HEK293 (cell line): ENCODE results near the gene FMN1.
A peak's percentile ranks its signal among the peaks of the same experiment; 100 is the strongest.

ENCODE experiments used
- CTCF ChIA-PET: fragments of 350-600 bp; formaldehyde crosslinking; extraction: SDS; loops from one replicate; lab custom pipeline; 2021; ENCODE audit warnings: antibody characterized with exemption; lab: Yijun Ruan, JAX
- POLR2A ChIA-PET: fragments of 300-600 bp; formaldehyde crosslinking; extraction: SDS; loops from one replicate; lab custom pipeline; 2020; ENCODE audit warnings: antibody characterized with exemption, inconsistent platforms; lab: Yijun Ruan, JAX
- H3K27ac ChIP-seq: fragments of 200-500 bp; sonication (Bioruptor generic); 2 replicates; pipeline ENCODE4 v1.5.1; 2014; ENCODE audit warnings: low read depth, low read length, control low read depth, inconsistent platforms; ENCODE audit errors: extremely low read depth
- H3K36me3 ChIP-seq, 2 experiments: fragments of 200-500 bp in 1 of 2; sonication (Bioruptor generic) in 1 of 2; 1 replicate in 1 of 2; 2 replicates in 1 of 2; pipeline ENCODE4 v1.5.1; 2014 to 2017; ENCODE audit warnings: inconsistent platforms in 2 of 2, low read length in 2 of 2; ENCODE audit not compliant: control insufficient read depth in 2 of 2, insufficient read depth in 1 of 2
- H3K4me1 ChIP-seq: fragments of 200-500 bp; sonication (Bioruptor generic); 2 replicates; pipeline ENCODE4 v1.5.1; 2014; ENCODE audit warnings: mild to moderate bottlenecking, low read length, inconsistent platforms; ENCODE audit not compliant: control insufficient read depth, insufficient read depth
- H3K4me3 ChIP-seq: 2 replicates; pipeline ENCODE4 v1.5.1; 2011; ENCODE audit warnings: low read depth, mild to moderate bottlenecking, control low read depth, low read length, moderate library complexity
- H3K9me3 ChIP-seq: fragments of 200-500 bp; sonication (Bioruptor generic); 2 replicates; pipeline ENCODE4 v1.5.1; 2014; ENCODE audit warnings: low read depth, low read length, inconsistent platforms; ENCODE audit not compliant: control insufficient read depth, insufficient read depth
- KLF1 ChIP-seq: fragments of 450-650 bp; formaldehyde crosslinking; IDR thresholded peaks from 2 replicates; pipeline ENCODE4 v1.5.1; 2016; ENCODE audit warnings: missing biosample characterization, missing genetic modification characterization
- KLF7 ChIP-seq: fragments of 450-650 bp; formaldehyde crosslinking; IDR thresholded peaks from 2 replicates; pipeline ENCODE4 v1.5.1; 2016; ENCODE audit warnings: missing biosample characterization, missing genetic modification characterization, borderline replicate concordance
- KLF8 ChIP-seq: fragments of 450-650 bp; formaldehyde crosslinking; IDR thresholded peaks from 2 replicates; pipeline ENCODE4 v1.5.1; 2016; ENCODE audit warnings: missing biosample characterization, missing genetic modification characterization
- KLF9 ChIP-seq: fragments of 450-650 bp; formaldehyde crosslinking; IDR thresholded peaks from 2 replicates; pipeline ENCODE4 v1.5.1; 2016; ENCODE audit warnings: missing biosample characterization, missing genetic modification characterization, low read depth
- MEIS1 ChIP-seq: sonication (generic); formaldehyde crosslinking; IDR thresholded peaks from 2 replicates; pipeline ENCODE4 v1.8.1; 2022; ENCODE audit warnings: missing genetic modification reagents, mild to moderate bottlenecking, borderline replicate concordance
- RBAK ChIP-seq: fragments of 450-650 bp; formaldehyde crosslinking; IDR thresholded peaks from 2 replicates; pipeline ENCODE4 v1.5.1; 2016; ENCODE audit warnings: missing biosample characterization, missing genetic modification characterization
- YY1 ChIP-seq: fragments of 450-650 bp; formaldehyde crosslinking; IDR thresholded peaks from 2 replicates; pipeline ENCODE4 v1.5.1; 2018; ENCODE audit warnings: missing biosample characterization, missing genetic modification characterization
- ZBTB20 ChIP-seq: fragments of 450-650 bp; formaldehyde crosslinking; IDR thresholded peaks from 2 replicates; pipeline ENCODE4 v1.5.1; 2016; ENCODE audit warnings: missing biosample characterization, missing genetic modification characterization
- ZBTB21 ChIP-seq: fragments of 450-650 bp; formaldehyde crosslinking; IDR thresholded peaks from 2 replicates; pipeline ENCODE4 v1.5.1; 2017; ENCODE audit warnings: missing biosample characterization, missing genetic modification characterization
- ZFP69B ChIP-seq: fragments of 450-650 bp; formaldehyde crosslinking; IDR thresholded peaks from 2 replicates; pipeline ENCODE4 v1.5.1; 2016; ENCODE audit warnings: missing biosample characterization, missing genetic modification characterization
- ZNF175 ChIP-seq: fragments of 450-650 bp; formaldehyde crosslinking; IDR thresholded peaks from 2 replicates; pipeline ENCODE4 v1.5.1; 2016; ENCODE audit warnings: missing biosample characterization, missing genetic modification characterization
- ZNF266 ChIP-seq: fragments of 450-650 bp; formaldehyde crosslinking; IDR thresholded peaks from 2 replicates; pipeline ENCODE4 v1.5.1; 2016; ENCODE audit warnings: missing biosample characterization, missing genetic modification characterization, low read depth
- ZNF366 ChIP-seq: fragments of 450-650 bp; formaldehyde crosslinking; conservative IDR thresholded peaks from 2 replicates; pipeline ENCODE4 v1.5.1; 2016; ENCODE audit warnings: missing biosample characterization, missing genetic modification characterization
- ZNF404 ChIP-seq: fragments of 450-650 bp; formaldehyde crosslinking; IDR thresholded peaks from 2 replicates; pipeline ENCODE4 v1.5.1; 2017; ENCODE audit warnings: missing biosample characterization, missing genetic modification characterization
- ZNF629 ChIP-seq: fragments of 450-650 bp; formaldehyde crosslinking; IDR thresholded peaks from 2 replicates; pipeline ENCODE4 v1.5.1; 2017; ENCODE audit warnings: missing biosample characterization, missing genetic modification characterization
- ZSCAN23 ChIP-seq: fragments of 450-650 bp; formaldehyde crosslinking; IDR thresholded peaks from 2 replicates; pipeline ENCODE4 v1.5.1; 2016; ENCODE audit warnings: missing biosample characterization, missing genetic modification characterization
- TF ChIP-seq, protein P1 (sequence below): fragments of 450-650 bp; IDR thresholded peaks from 2 replicates; pipeline ENCODE4 v1.5.1; 2018; ENCODE audit warnings: missing biosample characterization, missing genetic modification characterization
- TF ChIP-seq, protein P2 (sequence below): fragments of 450-650 bp; formaldehyde crosslinking; IDR thresholded peaks from 2 replicates; pipeline ENCODE4 v1.5.1; 2016; ENCODE audit warnings: missing biosample characterization, missing genetic modification characterization
- TF ChIP-seq, protein P3 (sequence below): fragments of 450-650 bp; formaldehyde crosslinking; IDR thresholded peaks from 2 replicates; pipeline ENCODE4 v1.5.1; 2017; ENCODE audit warnings: missing biosample characterization, missing genetic modification characterization
- TF ChIP-seq, protein P4 (sequence below): fragments of 450-650 bp; formaldehyde crosslinking; IDR thresholded peaks from 2 replicates; pipeline ENCODE4 v1.5.1; 2016; ENCODE audit warnings: missing biosample characterization, missing genetic modification characterization
- TF ChIP-seq, protein P5 (sequence below): fragments of 450-650 bp; formaldehyde crosslinking; IDR thresholded peaks from 2 replicates; pipeline ENCODE4 v1.5.1; 2017; ENCODE audit warnings: missing biosample characterization, missing genetic modification characterization

Gene FMN1

DNA sequence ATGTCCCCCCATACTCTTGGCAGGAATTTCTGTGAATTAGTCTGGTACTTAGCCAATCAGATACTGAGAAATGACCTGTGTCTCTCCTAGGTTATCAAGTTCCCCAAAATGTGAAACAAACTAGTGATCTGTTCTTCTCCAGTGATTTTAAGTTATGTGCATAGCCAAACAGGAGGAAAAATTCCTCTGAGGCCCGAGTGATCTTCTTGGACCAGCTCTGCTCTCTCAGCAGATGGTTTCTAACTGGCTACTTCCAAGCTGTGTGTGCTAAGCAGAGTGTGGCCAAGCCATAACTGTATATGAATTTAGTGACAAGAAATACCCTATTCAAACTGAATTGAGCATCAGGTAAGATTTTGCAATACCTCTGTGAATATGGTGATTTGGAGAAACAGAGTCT, 387.2 kb downstream of the FMN1 start:
- H3K36me3 ChIP-seq: no peaks in the 10 kb centered on the region
- no peak overlapping the region for H3K27ac ChIP-seq
- H3K4me1 ChIP-seq: peaks cover 2% of the 10 kb centered on the region; the same call in 1 of the 2 replicates
- ChIA-PET POLR2A (no interaction called here), CTCF (no interaction called here)
- H3K9me3 ChIP-seq: no peaks in the 10 kb centered on the region
- no peak for TF ChIP-seq RBAK (tag by site-specific recombination)
- TF ChIP-seq, protein P1, sequence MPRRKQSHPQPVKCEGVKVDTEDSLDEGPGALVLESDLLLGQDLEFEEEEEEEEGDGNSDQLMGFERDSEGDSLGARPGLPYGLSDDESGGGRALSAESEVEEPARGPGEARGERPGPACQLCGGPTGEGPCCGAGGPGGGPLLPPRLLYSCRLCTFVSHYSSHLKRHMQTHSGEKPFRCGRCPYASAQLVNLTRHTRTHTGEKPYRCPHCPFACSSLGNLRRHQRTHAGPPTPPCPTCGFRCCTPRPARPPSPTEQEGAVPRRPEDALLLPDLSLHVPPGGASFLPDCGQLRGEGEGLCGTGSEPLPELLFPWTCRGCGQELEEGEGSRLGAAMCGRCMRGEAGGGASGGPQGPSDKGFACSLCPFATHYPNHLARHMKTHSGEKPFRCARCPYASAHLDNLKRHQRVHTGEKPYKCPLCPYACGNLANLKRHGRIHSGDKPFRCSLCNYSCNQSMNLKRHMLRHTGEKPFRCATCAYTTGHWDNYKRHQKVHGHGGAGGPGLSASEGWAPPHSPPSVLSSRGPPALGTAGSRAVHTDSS (tag by site-specific recombination): no peak
- no peak for TF ChIP-seq KLF8 (tag by site-specific recombination)
- TF ChIP-seq ZSCAN23: no peak
- no peak for TF ChIP-seq KLF9 (tag by site-specific recombination)
- TF ChIP-seq KLF7: no peak
- TF ChIP-seq KLF1 (tag by site-specific recombination): no peak
- TF ChIP-seq, all 188 proteins: peak for 0
- H3K4me3 ChIP-seq: no peak overlapping the region

DNA sequence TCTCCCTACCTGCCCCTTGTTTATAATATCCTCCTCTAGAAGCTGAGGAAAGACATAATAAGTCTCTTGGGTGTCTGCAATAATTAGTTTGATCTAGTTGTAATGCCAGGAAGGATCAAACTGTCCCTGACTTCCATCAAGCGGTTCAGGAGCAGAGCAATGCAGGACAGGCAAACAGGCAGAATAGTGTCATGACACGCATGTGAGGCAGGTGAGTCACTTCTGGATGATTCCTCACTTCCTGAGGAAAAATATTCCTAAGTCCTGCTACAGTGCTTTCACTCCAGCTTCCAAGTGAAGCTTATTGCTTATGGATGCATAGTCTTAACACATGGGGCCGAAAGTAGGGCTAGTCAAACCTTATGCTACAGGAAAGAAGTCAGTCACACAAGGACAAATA, 390.9 kb downstream of the FMN1 start:
- Histone ChIP-seq H3K4me1 (peaks cover 8% of the 10 kb centered on the region), H3K27ac (no peak overlapping the region), H3K4me3 (no peak overlapping the region), H3K9me3 (no peaks in the 10 kb centered on the region), H3K36me3 (no peaks in the 10 kb centered on the region)
- ChIA-PET CTCF (no interaction called here), POLR2A (no interaction called here)
- TF ChIP-seq ZNF266 (tag by site-specific recombination) (no peak), ZNF404 (tag by site-specific recombination) (no peak)

DNA sequence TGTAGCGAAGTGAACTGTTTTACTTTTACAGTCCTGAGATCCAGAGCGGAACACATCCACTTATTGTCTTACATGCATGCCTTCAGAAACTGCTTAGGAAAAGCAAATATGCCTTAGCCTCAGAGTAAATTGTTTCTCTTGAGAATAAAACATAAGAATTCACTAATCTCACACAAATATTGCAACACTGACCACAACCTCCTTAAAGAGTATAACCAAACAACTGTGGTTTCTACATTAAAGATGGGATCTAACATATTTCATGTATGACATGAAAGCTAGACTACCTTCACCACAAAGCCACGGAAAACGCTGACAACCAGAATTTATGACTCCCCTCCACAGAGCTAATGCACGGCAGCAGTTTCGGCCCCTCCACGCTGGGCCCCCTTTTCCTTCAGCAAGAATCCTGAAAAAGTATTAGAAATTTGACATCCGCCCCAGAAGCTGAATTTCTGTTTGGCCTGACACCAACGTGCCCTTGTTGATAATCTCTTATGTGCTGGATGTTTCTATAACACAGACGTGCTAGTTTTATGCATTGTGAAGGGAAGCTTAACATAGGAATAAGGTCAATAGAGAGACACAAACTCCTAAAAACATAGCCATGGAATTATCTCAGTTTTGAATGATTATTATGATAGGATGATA, 392.1 kb downstream of the FMN1 start:
- H3K4me3 ChIP-seq: no peak overlapping the region
- no peaks in the 10 kb centered on the region for H3K9me3 ChIP-seq
- no peak overlapping the region for H3K27ac ChIP-seq
- peaks cover 8% of the 10 kb centered on the region for H3K4me1 ChIP-seq
- TF ChIP-seq ZFP69B (tag by site-specific recombination): 0 out of 2 replicates have a peak, but pooled peaks have one; percentile 41
- no peak for TF ChIP-seq YY1
- peak; percentile 91 for TF ChIP-seq ZBTB20 (tag by site-specific recombination)
- TF ChIP-seq, protein P2, sequence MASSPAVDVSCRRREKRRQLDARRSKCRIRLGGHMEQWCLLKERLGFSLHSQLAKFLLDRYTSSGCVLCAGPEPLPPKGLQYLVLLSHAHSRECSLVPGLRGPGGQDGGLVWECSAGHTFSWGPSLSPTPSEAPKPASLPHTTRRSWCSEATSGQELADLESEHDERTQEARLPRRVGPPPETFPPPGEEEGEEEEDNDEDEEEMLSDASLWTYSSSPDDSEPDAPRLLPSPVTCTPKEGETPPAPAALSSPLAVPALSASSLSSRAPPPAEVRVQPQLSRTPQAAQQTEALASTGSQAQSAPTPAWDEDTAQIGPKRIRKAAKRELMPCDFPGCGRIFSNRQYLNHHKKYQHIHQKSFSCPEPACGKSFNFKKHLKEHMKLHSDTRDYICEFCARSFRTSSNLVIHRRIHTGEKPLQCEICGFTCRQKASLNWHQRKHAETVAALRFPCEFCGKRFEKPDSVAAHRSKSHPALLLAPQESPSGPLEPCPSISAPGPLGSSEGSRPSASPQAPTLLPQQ: peak; percentile 71
- TF ChIP-seq, protein P3, sequence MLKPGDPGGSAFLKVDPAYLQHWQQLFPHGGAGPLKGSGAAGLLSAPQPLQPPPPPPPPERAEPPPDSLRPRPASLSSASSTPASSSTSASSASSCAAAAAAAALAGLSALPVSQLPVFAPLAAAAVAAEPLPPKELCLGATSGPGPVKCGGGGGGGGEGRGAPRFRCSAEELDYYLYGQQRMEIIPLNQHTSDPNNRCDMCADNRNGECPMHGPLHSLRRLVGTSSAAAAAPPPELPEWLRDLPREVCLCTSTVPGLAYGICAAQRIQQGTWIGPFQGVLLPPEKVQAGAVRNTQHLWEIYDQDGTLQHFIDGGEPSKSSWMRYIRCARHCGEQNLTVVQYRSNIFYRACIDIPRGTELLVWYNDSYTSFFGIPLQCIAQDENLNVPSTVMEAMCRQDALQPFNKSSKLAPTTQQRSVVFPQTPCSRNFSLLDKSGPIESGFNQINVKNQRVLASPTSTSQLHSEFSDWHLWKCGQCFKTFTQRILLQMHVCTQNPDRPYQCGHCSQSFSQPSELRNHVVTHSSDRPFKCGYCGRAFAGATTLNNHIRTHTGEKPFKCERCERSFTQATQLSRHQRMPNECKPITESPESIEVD (tag by site-specific recombination): peak; percentile 31; the same call in 1 of the 2 replicates
- TF ChIP-seq, protein P4, sequence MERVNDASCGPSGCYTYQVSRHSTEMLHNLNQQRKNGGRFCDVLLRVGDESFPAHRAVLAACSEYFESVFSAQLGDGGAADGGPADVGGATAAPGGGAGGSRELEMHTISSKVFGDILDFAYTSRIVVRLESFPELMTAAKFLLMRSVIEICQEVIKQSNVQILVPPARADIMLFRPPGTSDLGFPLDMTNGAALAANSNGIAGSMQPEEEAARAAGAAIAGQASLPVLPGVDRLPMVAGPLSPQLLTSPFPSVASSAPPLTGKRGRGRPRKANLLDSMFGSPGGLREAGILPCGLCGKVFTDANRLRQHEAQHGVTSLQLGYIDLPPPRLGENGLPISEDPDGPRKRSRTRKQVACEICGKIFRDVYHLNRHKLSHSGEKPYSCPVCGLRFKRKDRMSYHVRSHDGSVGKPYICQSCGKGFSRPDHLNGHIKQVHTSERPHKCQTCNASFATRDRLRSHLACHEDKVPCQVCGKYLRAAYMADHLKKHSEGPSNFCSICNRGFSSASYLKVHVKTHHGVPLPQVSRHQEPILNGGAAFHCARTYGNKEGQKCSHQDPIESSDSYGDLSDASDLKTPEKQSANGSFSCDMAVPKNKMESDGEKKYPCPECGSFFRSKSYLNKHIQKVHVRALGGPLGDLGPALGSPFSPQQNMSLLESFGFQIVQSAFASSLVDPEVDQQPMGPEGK (tag by site-specific recombination): no peak
- TF ChIP-seq ZSCAN23: no peak
- TF ChIP-seq MEIS1 (CRISPR knock-in tag): peak; percentile 36; the same call in 1 of the 2 replicates
- no peak for TF ChIP-seq ZNF175
- no peak for TF ChIP-seq ZNF629 (tag by site-specific recombination)
- 0 out of 2 replicates have a peak, but pooled peaks have one; percentile 30 for TF ChIP-seq ZBTB21 (tag by site-specific recombination)
- TF ChIP-seq ZNF366: peak; percentile 29; the same call in 1 of the 2 replicates
- TF ChIP-seq, protein P5, sequence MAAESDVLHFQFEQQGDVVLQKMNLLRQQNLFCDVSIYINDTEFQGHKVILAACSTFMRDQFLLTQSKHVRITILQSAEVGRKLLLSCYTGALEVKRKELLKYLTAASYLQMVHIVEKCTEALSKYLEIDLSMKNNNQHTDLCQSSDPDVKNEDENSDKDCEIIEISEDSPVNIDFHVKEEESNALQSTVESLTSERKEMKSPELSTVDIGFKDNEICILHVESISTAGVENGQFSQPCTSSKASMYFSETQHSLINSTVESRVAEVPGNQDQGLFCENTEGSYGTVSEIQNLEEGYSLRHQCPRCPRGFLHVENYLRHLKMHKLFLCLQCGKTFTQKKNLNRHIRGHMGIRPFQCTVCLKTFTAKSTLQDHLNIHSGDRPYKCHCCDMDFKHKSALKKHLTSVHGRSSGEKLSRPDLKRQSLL (tag by site-specific recombination): no peak
- TF ChIP-seq, all 188 proteins: peak for 7
- ChIA-PET CTCF (no interaction called here), POLR2A (no interaction called here)
- H3K36me3 ChIP-seq: no peaks in the 10 kb centered on the region
